Right lung (tissue), 10 donors: ENCODE measurements around the gene FAM72D. TPM values are rescaled to one million over a fixed set of nuclear protein-coding genes. Genes with fewer than 3 reads are reported as not detected.
"Not testable (repeated sequence)": the region's sequence is repeated elsewhere in the genome, so short reads cannot be mapped to it uniquely, and the experiment has no call there.

ENCODE experiments used
- DNase-seq, 2 donors: peaks; one replicate each; pipeline ENCODE4 v3.0.0-alpha.2; 2013
- long read RNA-seq, 8 donors: transcript quantifications; one replicate each; lab custom pipeline, GENCODE V29; 2026
- polyA plus RNA-seq, 5 donors: library from polyadenylated mRNA; unstranded; fragments of 120-200 nt; gene quantifications; one replicate each; pipeline versions ENCODE4 v1.2.1 to v1.2.3, GENCODE V29; 2013; ENCODE audit warnings: inconsistent platforms in 1 of 5, low replicate concordance in 1 of 5; ENCODE audit not compliant: insufficient read length in 5 of 5, insufficient read depth in 1 of 5

FAM72D gene
- polyA plus RNA-seq = 1 to 10 TPM; 1.7 to 4.8 (median 2.5) TPM
- long read RNA-seq, donor 1 = 0 reads
- long read RNA-seq, donor 2, partial matches to known transcripts = 0 of 3 reads
- long read RNA-seq, donor 2, other reads (novel, unspliced or antisense) = 0 of 3 reads
- long read RNA-seq, donor 3 = 0 reads
- long read RNA-seq, donor 4, partial matches to known transcripts = 0 of 1 reads
- long read RNA-seq, donor 4, other reads (novel, unspliced or antisense) = 0 of 1 reads
- long read RNA-seq, donor 5 = 0 reads
- long read RNA-seq, donor 6 = 0 reads
- long read RNA-seq, donor 7 = 0 reads
- long read RNA-seq, donor 8 = 0 reads

- DNase-seq = not testable (repeated sequence)
Measured at GRCh38 chr1:145095284-145096057, at the start of gene FAM72D, which contains the start of gene SRGAP2B. Gene FAM72D (plus strand): TSS chr1:145095974. CDS start chr1:145096848, 874 bp downstream. Gene SRGAP2B (minus strand): TSS chr1:145095328. CDS start chr1:145092901, 2,427 bp downstream.

GRCh38 chr1:145047553-145047952 lies 48.2 kb upstream of the FAM72D start:
- not testable (repeated sequence) for DNase-seq

- not testable (repeated sequence) for DNase-seq
Measured at GRCh38 chr1:145048181-145048856, 47.5 kb upstream of the FAM72D start.

- not testable (repeated sequence) for DNase-seq
Measured at GRCh38 chr1:145052019-145052776, 43.6 kb upstream of the FAM72D start.

- DNase-seq = not testable (repeated sequence)
Measured at GRCh38 chr1:145053428-145053827, 42.3 kb upstream of the FAM72D start.

GRCh38 chr1:145055217-145055760 lies 40.5 kb upstream of the FAM72D start:
- not testable (repeated sequence) for DNase-seq

GRCh38 chr1:145058184-145058583 lies 37.6 kb upstream of the FAM72D start:
- DNase-seq = not testable (repeated sequence)

GRCh38 chr1:145063285-145063684 lies 32.5 kb upstream of the FAM72D start:
- DNase-seq = not testable (repeated sequence)

GRCh38 chr1:145063941-145064648 lies 31.7 kb upstream of the FAM72D start:
- DNase-seq = not testable (repeated sequence)

- DNase-seq = not testable (repeated sequence)
Measured at GRCh38 chr1:145065194-145065826, 30.5 kb upstream of the FAM72D start.

- DNase-seq = not testable (repeated sequence)
Measured at GRCh38 chr1:145066486-145066885, 29.3 kb upstream of the FAM72D start.

- not testable (repeated sequence) for DNase-seq
Measured at GRCh38 chr1:145071569-145071968, 24.2 kb upstream of the FAM72D start.

GRCh38 chr1:145074021-145074559 lies 21.7 kb upstream of the FAM72D start:
- not testable (repeated sequence) for DNase-seq

GRCh38 chr1:145076877-145077276 lies 18.9 kb upstream of the FAM72D start:
- not testable (repeated sequence) for DNase-seq

GRCh38 chr1:145077872-145078786 lies 17.6 kb upstream of the FAM72D start:
- not testable (repeated sequence) for DNase-seq

GRCh38 chr1:145078787-145079370 lies 16.9 kb upstream of the FAM72D start:
- DNase-seq = not testable (repeated sequence)

GRCh38 chr1:145079737-145080136 lies 16.0 kb upstream of the FAM72D start:
- DNase-seq = not testable (repeated sequence)

GRCh38 chr1:145080193-145080592 lies 15.6 kb upstream of the FAM72D start:
- not testable (repeated sequence) for DNase-seq
